ENCODE results near the gene TAMM41. TPM values are rescaled to one million over a fixed set of nuclear protein-coding genes. Genes with fewer than 3 reads are reported as not detected.

Gene TAMM41
- total RNA-seq, 2 donors from 2014 or later, result 15.5 to 15.8 TPM

DNA sequence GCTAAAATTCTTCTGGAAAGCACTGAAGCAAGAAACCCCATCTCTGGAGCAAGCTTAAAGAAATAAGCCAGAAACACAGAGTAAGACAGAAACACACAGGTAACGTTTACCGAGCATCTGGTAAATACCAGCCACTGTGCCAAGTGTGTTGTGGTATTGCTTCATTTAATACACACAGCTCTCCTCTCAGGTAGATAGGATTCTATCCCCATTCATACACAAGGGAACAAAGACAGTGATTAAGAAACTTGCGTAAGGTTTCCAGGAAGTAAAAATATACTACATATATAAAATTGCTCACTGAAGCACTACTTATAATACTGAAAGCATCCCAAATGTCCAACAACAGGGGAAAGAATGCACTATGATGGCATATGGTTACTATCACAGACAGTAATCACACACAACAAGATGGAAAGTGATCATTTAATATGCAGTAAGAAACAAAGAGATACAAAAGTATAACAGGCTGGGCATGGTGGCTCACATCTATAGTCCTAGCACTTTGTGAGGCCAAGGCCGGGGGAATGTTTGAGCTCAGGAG lies 27.5 kb downstream of the TAMM41 start:
- no peak for DNase-seq (ENCODE audit: low spot score)
- intact Hi-C loops (cut with DNase I), result no loop called here

DNA sequence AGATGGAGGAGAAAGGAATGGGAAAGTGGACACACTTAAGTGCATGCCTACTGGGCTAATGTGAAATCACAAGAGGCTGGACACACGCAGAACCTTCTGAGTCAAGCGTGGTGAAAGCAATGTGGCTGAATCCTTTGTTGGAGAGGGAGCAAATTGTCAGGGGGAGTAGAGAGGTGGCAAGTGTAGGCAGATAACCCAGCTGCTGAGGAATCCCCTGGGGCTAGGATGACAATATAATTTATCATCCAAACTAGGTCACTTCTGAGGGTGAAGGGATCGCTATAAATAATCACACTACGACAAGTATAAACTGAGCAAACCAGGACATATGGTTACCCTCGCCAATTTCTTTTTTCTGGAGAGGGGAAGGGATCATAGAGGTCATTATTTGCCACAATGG lies 28.7 kb downstream of the TAMM41 start:
- intact Hi-C loops (cut with DNase I), result no loop called here
- DNase-seq (ENCODE audit: low spot score), result no peak

DNA sequence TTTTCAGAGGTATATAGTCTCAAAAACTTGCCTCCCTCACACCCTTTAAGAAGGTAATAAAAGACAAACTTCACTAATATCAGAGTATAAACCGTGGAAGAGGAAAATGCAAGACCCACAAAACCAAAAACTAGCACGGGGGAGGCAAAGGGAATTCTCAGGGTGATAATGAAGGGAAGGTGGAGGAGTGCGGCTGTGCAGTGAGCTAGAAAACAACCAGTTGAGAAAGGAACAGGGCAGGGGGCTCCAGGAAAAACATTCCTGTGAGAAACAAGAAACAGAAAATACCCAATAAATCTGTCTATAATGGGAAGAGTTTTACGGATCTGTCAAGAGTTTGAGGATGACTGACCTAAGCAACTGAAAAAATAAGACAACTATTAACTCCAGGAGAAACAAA lies 31.6 kb downstream of the TAMM41 start:
- DNase-seq (ENCODE audit: low spot score), result no peak
- intact Hi-C loops (cut with DNase I), result no loop called here

DNA sequence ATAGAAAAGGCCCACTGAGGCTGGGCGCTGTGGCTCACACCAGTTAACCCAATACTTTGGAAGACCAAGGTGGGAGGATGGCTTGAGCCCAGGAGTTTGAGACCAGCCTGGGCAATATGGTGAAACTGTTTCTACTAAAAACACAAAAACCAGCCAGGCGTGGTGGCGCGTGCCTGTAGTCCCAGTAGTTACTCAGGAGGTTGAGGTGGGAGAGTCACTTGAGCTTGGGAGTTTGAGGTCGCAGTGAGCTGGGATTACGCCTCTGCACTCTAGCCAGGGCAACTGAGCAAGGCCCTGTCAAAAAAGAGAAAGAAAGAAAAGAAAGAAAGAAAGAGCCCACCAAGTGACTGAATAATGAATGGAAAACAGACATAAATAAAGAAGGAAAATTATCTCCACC lies 32.0 kb downstream of the TAMM41 start:
- intact Hi-C loops (cut with DNase I), result no loop called here
- DNase-seq (ENCODE audit: low spot score), result no peak

DNA sequence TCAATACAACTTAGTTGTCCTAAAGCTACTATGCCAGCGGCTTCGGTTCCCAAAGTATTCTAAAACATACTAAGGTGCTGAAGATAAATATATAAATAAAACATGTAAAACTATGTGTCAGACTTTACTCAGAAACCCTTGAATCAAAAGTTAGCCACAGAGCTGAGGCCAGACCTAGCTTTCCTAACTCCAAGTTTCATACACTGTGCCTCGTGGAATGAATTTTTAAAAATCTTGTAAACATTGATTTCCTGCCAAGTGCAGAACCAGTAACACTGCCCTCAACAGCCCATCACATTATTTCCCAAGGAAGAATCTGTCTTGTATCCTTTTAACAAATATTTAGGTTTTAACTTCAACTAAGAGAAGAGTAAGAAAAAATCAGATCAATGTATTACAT lies 36.4 kb downstream of the TAMM41 start:
- intact Hi-C loops (cut with DNase I), result no loop called here

DNA sequence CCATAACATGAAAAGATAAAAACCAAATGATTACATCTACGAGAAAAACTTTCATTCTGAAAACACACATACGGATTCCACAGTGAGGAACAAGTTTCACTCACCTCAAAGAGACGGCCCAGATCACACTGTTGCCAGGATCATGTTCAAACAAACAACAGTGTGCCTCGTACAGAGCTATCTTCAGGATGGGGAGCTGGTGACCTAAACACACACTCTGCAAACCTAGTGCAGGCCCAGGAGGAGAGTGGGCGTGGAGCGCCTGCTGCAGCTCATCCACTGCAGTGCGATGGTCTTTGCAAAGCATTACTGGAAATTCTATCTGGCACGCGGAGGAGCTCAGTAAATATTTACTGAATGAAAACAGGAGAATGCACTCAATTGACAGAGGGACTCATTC lies 38.5 kb downstream of the TAMM41 start:
- no peak for DNase-seq (ENCODE audit: low spot score)
- intact Hi-C loops (cut with DNase I), result loop anchor here in 1 of 2 donors (10.0 kb wide), 2 partner anchors 153 to 433 kb away; no protein-coding TSS in a partner anchor

More for the DNA sequence above, 36.4 kb downstream of the TAMM41 start:
- no peak for DNase-seq (ENCODE audit: low spot score)

DNA sequence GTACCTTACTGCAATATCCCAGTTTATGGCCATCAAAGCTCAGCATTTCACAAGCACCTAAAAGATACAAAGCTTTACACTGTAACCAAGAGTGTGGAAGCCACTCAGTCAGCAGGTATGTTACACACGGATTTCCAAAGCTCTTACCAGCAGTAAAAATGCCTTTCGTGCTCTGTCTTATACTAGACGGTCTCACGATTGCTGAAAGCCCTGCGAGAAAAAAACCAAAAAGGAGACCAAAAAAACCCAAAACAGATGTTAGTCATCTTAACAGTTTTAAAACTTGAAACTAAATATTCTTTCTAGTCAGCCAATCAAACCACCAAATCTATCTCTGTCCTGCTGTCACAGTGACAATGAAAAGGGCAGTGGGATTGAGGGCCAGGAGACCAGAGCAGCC lies 39.0 kb downstream of the TAMM41 start:
- intact Hi-C loops (cut with DNase I), result loop anchor here in 1 of 2 donors (10.0 kb wide), 2 partner anchors 153 to 433 kb away; no protein-coding TSS in a partner anchor

DNA sequence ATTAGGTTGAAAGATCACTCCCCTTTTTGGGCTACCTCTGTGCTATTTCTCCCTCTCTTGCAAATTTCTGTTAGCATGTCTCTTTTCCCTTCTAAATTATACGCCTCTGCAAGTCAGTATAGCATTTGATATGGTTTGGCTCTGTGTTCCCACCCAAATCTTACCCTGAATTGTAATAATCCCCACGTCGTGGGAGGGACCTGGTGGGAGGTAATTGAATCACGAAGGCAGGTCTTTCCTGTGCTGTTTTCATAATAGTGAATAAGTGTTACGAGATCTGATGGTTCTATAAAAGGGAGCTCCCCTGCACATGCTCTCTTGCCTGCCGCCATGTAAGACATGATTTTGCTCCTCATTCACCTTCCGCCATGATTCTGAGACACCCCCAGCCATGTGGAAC lies 41.0 kb downstream of the TAMM41 start:
- DNase-seq (ENCODE audit: low spot score), result no peak
- intact Hi-C loops (cut with DNase I), result loop anchor here in 1 of 2 donors (10.0 kb wide), 2 partner anchors 151 to 431 kb away; no protein-coding TSS in a partner anchor

More for the DNA sequence above, 39.0 kb downstream of the TAMM41 start:
- DNase-seq (ENCODE audit: low spot score), result no peak

DNA sequence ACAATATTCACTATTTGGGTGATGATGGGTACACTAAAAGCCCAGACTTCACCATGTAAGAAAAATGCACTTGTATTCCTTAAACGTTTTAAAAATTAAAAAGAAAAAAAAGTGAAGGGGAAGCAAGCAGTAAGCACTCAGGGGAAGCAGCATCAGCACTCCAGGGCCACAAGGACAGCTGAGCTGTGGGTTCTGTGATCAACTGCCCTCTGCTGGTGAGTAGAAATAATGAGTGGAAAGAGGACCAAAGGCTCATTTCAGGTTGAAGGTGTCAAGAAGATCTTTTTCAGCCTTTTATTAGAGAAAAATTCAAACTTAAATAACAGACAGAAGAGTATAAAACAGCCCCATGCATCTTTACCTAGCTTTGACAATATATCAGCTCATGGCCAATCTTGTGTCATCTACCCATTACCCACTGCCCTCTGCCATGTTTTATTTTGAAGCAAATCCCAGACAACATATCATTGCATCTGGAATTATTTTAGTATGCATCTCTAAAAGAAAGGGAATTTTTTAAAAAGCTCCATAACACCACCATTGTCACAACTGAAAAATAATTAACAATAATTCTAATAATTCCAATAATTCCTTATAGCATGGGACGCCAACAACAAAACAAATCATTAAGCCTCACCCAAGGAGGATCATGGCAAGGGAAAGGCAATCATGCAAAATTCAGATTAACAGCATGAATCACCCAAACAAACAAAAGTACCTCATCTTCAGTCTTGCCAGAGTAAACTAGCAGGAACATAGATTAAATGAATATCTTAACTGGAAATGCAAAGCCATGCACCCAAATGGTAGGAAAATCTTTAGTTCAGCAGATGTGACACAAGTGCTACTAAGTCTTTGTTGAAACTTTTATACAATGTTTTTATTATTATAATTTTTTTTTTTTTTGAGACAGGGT lies 42.5 kb downstream of the TAMM41 start:
- intact Hi-C loops (cut with DNase I), result loop anchor here (5.0 to 10.0 kb wide), 3 partner anchors 149 to 787 kb away; no protein-coding TSS in a partner anchor
- DNase-seq (ENCODE audit: low spot score), result no peak

DNA sequence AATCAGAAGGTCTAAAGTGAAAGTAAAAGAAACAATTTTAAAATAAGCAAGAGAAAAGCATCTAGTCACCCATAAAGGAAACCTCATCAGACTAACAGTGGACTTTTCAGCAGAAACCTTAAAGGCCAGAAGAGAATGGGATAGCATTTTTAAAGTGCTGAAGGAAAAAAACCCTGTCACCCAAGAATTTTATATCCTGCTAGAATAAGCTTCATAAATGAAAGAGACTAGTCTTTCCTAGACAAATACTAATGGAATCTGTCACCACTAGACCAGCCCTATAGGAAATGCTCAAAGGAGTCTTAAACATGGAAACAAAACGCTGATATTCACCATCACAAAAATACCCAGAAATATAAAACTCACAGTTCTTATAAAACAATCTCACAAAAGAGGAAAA lies 46.9 kb downstream of the TAMM41 start:
- intact Hi-C loops (cut with DNase I), result loop anchor here (5.0 to 10.0 kb wide), 3 partner anchors 145 to 782 kb away; no protein-coding TSS in a partner anchor

DNA sequence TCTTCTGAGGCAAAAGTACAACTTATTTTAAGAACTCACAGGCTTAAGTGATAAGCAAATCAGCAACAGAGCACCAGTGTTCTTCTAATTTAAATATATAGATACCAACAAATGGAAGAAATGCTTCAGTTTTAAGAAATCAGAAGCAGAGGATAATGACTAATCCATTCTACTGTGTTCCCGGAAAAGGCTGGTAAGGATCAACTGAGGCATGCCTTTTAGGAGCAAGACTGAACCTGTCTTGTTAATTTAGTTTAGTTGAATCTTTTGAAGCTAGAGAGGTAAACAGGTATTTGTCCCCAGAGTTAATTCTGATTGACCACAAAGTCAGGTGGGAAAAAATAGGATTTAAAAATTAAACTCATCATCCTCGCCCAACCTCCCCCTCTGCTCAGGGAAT lies 51.8 kb downstream of the TAMM41 start:
- intact Hi-C loops (cut with DNase I), result no loop called here

More for the DNA sequence above, 46.9 kb downstream of the TAMM41 start:
- no peak for DNase-seq (ENCODE audit: low spot score)

DNA sequence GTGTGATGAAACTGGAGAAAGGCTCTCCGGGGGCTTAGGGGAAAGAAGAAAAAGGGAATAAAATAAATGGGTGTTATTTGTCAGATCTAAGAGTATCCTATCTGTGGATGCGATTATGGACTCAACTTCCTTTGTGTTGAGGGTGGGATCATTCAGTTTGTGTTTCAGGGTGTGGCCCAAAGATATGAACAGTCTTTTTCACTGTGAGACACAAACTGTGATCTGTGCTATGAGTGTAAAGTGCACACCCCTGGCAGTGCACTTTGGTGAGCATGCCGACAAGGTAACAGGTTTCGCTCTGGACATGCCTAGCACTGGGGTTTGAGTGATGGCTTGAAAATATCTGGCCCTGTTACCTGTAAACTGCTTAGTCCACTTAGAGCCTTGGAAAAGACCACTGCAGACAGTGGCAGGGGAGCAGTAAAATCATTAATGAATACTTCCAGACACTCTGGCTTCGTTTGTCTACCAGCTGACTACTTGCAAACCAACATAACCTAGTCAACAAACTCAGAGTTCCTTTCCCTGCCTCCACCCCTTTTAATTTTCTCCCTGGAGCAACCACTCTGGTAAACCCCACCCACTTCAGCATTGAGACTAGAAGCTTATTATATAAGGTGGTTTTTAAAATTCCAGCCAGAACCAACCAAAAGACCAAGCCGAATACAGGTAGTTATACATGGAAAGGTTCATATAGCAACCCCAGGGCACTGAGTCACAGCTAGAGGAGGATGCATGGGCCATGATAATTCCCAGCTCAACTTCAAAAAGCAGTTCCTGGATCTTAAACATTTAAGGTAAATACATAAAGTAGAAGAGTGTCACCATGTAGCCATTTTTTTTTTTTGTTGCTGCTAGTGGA lies 55.1 kb downstream of the TAMM41 start:
- intact Hi-C loops (cut with DNase I), result no loop called here
- DNase-seq (ENCODE audit: low spot score), result no peak

More for the DNA sequence above, 51.8 kb downstream of the TAMM41 start:
- no peak for DNase-seq (ENCODE audit: low spot score)

DNA sequence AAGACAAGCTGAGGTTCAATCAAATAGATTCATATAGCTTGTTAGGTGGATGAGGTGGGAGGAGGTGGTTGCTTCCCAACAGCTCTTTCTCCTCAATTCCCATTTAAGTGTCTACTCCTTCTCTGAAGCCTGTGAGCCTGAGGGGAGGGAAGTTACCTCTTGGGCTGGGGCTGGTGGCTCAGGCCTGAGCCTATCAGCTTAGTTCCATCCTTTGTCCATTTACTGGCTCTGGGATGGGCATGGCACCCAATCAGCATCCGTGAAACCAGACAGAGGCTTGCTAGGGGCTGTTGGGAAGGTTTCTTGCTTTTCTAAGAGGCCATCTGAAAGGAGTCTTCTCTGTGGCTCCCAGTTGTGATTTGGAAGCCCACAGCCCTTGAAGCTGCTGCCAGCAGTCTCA lies 57.3 kb downstream of the TAMM41 start:
- no peak for DNase-seq (ENCODE audit: low spot score)
- intact Hi-C loops (cut with DNase I), result loop anchor here in 1 of 2 donors (10.0 kb wide), 1 partner anchor 1615 kb away; no protein-coding TSS in a partner anchor

DNA sequence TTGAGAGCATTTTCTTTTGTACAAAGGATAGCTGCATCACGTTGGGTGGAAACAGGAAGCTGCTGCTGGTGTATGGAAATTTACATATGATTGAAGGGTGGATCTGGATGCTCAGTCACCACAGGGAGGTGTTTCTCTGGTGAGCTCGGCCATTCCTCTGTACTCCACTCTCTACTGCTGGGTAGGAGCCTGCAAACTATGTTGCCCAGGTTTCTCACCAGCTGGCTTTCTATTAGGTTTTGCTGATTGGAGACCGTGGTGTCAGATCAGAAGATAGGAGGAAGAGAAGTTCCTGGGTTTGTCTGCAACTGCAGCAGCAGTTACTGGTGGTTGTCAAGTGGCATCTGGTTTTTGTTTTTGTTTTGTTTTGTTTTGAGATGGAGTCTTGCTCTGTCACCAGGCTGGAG lies 61.7 kb downstream of the TAMM41 start:
- no peak for DNase-seq (ENCODE audit: low spot score)
- intact Hi-C loops (cut with DNase I), result loop anchor here in 1 of 2 donors (10.0 kb wide), 1 partner anchor 1610 kb away; no protein-coding TSS in a partner anchor

DNA sequence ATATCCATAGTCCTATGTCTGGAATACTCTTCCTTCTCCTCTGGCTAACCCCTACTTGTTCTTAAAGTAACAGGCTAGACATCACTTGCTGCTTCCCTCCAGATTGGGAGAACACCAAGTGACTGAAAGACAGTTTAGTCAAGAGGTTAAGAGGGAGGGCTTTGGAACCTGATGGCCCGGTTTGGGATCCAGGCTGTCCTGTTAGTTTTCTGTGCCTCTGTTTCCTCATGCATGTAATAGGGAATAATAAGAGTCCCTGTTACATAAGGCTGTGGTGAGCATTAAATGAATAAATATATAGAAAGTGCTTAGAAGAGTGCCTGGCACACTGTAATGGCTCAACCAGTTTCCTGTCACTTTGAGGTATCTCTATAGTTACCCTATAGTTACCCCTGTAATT lies 66.3 kb downstream of the TAMM41 start:
- intact Hi-C loops (cut with DNase I), result loop anchor here in 1 of 2 donors (10.0 kb wide), 1 partner anchor 1606 kb away; no protein-coding TSS in a partner anchor
- DNase-seq (ENCODE audit: low spot score), result no peak

DNA sequence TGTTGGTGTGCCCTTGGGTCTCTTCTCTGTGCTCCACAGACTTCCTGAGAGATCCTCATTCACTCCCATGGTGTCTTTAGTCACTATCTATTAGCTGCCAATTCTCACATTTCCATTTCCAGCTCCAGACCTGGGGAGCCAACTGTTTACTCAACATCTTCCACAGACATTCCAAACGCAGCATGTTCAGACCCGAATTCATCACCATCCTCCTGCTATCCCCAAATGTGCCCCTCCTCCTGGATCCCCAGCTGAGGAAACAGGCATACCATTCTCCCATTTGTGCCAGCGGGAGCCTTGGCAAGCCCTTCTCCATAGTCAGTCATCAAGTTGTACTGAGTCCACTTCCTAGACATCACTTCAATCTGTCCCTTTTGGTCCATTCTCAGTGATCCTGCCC lies 67.1 kb downstream of the TAMM41 start:
- DNase-seq (ENCODE audit: low spot score), result no peak
- intact Hi-C loops (cut with DNase I), result loop anchor here in 1 of 2 donors (10.0 kb wide), 1 partner anchor 1605 kb away; no protein-coding TSS in a partner anchor

DNA sequence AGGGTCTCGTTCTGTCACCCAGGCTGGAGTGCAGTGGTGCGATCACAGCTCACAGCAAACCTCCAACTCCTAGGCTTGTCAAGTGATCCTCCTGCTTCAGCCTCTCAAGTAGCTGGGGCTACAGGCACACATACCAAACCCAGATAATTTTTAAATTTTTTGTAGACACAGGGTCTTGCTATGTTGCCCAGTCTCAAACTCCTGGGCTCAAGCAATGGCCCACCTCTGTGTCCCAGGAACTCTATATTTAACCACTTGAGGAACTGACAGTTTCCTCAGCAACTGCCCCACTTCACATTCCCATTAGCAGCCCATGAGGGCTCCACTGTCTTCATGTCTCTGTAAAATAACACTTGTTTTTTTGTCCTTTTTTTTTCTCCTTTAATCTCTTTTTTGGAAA lies 68.4 kb downstream of the TAMM41 start:
- DNase-seq (ENCODE audit: low spot score), result no peak
- intact Hi-C loops (cut with DNase I), result no loop called here

DNA sequence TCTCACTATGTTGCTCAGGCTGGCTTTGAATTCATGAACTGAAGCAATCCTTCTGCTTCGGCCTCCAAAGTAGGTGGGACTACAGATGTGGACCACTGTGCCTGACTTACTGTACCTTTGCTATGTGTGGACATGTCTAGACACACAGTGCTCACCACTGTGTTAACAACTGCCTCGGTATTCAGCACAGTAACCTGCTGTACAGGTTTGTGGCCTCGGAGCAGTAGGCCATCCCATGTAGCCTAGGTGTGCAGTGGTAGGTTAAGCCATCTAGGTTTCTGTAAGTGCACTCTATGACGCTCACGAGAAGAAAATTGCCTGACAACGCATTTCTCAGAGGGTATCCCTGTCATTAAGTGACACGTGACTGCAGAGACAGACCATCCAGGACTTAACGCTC lies 70.3 kb downstream of the TAMM41 start:
- DNase-seq (ENCODE audit: low spot score), result no peak
- intact Hi-C loops (cut with DNase I), result no loop called here

DNA sequence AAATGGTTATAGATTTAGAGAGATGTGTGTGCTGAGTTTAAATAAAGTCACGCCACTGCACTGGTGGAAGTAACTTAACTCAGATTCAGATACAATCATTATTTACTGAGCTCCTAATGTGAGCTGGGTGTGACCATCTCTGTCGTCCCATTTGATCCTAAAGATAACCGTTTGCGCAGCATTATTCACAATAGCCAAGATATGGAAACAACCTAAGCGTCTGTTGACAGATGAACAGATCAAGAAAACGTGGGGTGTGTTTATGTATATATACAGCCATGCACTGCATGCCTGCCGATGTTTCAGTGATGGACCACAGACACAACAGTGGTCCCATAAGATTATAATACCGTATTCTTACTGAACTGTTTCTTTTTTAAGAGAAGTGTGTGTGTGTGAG lies 71.2 kb downstream of the TAMM41 start:
- no peak for DNase-seq (ENCODE audit: low spot score)
- intact Hi-C loops (cut with DNase I), result no loop called here

Data from posterior vena cava (tissue), 2 donors.